CMK (cell line): ENCODE measurements around the gene CCNDBP1.
A peak's percentile ranks its signal among the peaks of the same experiment; 100 is the strongest.
"Not testable (repeated sequence)": the region's sequence is repeated elsewhere in the genome, so short reads cannot be mapped to it uniquely, and the experiment has no call there.

Source experiments
- DNase-seq: peaks from one replicate; pipeline ENCODE4 v3.0.0-alpha.2; 2010; ENCODE audit warnings: low read depth

CCNDBP1 gene

GRCh38 chr15:43185157-43186002 is at the start of gene CCNDBP1:
TSS of gene CCNDBP1 (plus strand) at chr15:43185403. CDS start at chr15:43185499, 96 bp downstream.
- peak; percentile 87 for DNase-seq

DNA sequence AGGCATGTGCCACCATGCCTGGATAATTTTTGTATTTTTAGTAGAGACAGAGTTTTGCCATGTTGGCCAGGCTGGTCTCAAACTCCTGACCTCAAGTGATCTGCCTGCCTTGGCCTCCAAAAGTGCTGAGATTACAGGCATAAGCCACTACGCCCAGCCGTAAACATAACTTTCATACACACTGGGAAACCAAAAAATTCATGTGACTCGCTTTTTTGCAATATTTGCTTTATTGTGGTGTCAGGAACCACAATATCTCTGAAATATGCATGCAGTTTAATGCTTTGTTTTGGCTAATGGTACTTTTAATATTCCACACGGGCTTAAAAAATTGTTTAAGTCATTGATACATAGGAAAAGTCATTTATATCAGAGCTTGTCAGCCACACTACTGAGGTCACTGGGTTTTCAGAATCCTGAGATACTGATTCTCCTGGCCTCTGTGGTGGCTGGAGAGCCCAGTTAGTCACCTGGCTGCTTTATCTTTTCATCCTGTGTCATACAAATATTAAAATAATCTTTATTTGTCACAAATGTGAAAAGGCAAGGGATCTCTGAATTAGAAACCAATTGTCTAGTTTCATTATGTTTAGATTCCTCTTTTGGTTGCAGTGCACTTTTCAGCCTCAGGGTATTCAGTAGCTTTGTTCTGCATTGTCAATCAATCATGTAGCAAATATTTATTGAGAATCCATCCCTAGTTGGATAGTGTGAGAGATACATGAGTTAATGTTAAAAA is 41.8 kb upstream of the CCNDBP1 start:
- no peak for DNase-seq

DNA sequence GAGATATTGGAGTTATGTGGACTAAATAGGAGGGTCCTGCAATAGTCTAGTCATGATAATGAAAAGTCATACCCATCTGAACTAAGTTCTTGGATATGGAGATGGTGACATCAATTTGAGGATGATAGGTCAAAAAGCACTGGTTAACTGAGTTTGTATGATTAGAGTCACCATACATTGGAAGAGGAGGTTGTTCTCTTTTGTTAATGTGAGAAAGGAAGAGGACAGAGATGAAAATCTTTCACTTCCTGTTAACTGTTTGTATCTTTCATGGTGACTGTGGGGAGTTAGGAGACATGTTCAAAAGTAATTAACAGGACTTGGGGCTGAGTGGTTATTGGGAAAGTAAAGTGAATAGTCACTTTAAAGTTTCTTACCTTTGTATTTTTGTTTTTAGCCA is 40.7 kb upstream of the CCNDBP1 start:
- DNase-seq = no peak

- DNase-seq = no peak
Measured at GRCh38 chr15:43146184-43146583, 39.0 kb upstream of the CCNDBP1 start.

DNA sequence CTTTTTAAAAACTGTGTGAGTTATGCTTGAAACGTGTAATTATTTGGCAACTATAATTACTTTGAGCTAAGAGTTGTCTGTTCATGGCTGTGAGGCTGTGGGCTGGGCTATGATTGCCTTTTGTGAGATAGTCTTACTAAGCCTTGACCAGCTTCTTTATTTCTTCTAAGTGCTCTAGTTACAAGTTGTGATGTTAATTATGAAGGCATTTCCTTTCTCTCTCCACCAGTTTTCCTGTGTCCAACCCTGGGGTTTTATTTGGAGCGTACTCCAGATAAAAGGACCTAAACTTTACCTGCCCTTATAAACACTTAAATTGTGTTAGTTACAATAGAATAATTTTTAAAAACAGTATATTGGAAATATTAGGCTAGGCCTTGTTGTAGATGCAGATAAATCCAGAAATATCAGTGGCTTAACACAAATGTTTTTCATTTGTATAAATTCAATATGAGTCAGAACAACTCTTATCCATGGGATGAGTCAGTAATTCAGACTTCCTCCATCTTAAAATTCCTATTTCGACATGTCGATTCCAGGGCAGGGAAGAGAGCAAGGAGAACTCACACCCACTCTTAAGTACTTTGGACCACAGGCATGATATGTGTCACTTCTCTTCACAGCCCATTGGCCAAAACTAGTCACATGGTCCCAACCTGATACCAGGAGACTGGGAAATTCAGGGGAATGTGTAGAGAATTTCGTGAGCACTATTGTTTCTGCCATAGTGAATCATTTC is 34.8 kb upstream of the CCNDBP1 start:
- DNase-seq = no peak

- DNase-seq = no peak
Measured at GRCh38 chr15:43151688-43152087, 33.5 kb upstream of the CCNDBP1 start.

DNA sequence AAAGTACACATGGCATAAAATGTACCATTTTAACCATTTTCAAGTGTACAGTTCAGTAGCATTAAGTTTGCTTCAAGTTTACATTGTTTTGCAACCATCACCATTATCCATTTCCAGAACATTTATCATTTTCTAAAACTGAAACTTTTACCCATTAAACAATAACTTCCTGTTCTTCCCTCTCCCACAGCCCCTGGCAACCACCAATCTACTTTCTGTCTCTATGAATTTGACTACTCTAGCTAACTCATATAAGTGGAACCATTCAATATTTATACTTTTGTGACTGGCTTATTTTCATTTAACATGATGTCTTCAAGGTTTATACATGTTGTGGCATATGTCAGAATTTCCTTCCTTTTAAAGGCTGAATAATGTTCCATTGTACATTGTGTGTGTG is 31.9 kb upstream of the CCNDBP1 start:
- no peak for DNase-seq

GRCh38 chr15:43165801-43166325 is 19.3 kb upstream of the CCNDBP1 start:
- DNase-seq = no peak

DNA sequence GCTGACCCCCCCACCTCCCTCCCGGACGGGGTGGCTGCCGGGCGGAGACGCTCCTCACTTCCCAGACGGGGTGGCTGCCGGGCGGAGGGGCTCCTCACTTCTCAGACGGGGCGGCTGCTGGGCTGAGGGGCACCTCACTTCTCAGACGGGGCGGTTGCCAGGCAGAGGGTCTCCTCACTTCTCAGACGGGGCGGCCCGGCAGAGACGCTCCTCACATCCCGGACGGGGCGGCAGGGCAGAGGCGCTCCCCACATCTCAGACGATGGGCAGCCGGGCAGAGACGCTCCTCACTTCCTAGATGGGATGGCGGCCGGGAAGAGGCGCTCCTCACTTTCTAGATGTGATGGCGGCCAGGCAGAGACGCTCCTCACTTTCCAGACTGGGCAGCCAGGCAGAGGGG is 17.9 kb upstream of the CCNDBP1 start:
- DNase-seq = not testable (repeated sequence)

GRCh38 chr15:43168192-43169107 is 16.8 kb upstream of the CCNDBP1 start:
- DNase-seq = no peak

GRCh38 chr15:43169888-43170287 is 15.3 kb upstream of the CCNDBP1 start:
- no peak for DNase-seq

- DNase-seq = not testable (repeated sequence)
Measured at GRCh38 chr15:43175656-43176309, 9.4 kb upstream of the CCNDBP1 start.

- DNase-seq = not testable (repeated sequence)
Measured at GRCh38 chr15:43177147-43177546, 8.1 kb upstream of the CCNDBP1 start.

DNA sequence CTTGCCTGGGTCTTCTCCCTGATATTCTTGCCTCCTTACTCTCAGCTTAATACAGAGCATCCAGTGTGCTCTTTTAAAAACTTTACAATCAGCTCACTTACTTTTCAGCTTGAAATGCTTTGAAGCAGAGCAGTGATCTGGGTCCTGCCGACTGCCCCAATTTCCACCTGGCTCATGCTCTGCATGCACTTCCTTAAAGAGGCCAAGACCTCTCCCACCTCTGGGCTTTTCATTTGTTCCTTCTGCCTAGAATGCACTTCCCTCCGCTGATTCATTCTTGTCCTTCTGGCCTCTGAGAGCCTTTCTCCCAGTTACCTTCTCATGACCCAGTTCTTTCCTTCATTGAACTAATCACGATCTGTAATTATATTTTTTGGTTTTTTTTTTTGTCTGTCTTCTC is 1.9 kb upstream of the CCNDBP1 start:
- no peak for DNase-seq

GRCh38 chr15:43184407-43185124 is 637 bp upstream of the CCNDBP1 start:
- no peak for DNase-seq

- no peak for DNase-seq
Measured at GRCh38 chr15:43186003-43186353, 775 bp downstream of the CCNDBP1 start.

- DNase-seq = no peak
Measured at GRCh38 chr15:43187544-43188155, 2.4 kb downstream of the CCNDBP1 start.

DNA sequence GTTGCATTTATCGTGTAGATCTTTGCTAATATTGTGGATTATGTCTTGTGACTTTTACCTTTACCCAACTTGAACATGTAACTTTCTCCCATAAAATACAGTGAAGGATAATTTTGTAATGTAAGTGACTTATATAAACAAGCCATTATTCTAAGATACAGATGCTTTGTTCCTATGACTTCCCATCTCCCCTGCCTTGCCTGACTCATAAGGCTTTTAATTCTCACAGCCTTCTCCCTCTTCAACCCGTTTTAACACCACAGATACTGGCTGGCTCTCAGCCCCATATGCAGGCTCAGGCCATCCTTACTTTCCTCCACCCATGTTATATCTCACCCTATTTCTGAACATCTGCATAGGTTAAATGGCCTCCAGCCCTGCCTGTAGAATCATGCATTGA is 4.1 kb downstream of the CCNDBP1 start:
- DNase-seq = no peak

DNA sequence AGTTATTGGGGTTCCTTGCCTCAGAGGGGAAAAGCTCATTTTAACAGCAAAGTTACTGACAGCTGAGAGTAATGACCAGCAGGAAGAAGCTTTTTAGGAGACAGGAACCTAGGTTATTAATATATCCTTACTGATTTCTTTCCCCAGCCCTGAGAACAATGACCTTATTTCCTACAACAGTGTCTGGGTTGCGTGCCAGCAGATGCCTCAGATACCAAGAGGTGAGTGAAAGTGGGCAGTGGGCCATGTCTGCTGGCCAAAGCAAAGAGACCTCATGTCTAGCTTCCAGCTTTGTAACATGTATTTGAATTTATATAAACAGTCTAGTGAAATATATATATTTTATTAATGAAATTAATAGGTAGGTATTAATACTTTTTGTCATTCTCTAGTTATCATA is 5.0 kb downstream of the CCNDBP1 start:
- DNase-seq = no peak

- no peak for DNase-seq
Measured at GRCh38 chr15:43193710-43194109, 8.5 kb downstream of the CCNDBP1 start.
